OCI-LY7 (cell line): ENCODE results near the gene BRINP2.

Experiments used
- EZH2phosphoT487 ChIP-seq: fragments of 200-600 bp; sonication (generic); IDR thresholded peaks from 2 replicates; pipeline ENCODE4 v1.6.1; 2018; ENCODE audit warnings: low read depth, borderline replicate concordance, mild to moderate bottlenecking, mixed run types, antibody characterized with exemption, low read length, moderate library complexity, mixed read lengths
- TF ChIP-seq, protein P1 (sequence below): fragments of 200-600 bp; sonication (generic); conservative IDR thresholded peaks from 2 replicates; pipeline ENCODE4 v1.5.1; 2014; ENCODE audit warnings: mild to moderate bottlenecking, antibody characterized with exemption, low read length, moderate library complexity, mixed read lengths

DNA sequence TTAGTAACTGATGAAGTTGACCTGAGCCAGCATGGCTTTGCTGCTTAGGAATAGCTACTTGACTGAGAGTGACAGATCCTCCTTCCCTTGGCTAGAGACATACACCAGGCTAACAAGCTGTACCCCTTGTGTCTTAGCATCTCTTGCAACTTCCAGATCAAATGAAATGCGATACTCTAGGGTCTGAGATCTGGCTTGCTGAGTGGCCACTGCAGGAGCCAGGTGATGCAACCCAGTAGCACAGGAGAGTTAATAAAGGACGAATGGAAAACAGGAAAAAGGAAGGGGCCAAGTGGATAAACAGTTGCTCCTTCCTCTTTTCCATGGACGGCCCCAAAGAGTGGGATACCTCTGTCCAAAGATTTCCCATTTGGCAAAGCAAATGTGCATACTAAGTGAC is 44.5 kb upstream of the BRINP2 start:
- TF ChIP-seq, protein P1, sequence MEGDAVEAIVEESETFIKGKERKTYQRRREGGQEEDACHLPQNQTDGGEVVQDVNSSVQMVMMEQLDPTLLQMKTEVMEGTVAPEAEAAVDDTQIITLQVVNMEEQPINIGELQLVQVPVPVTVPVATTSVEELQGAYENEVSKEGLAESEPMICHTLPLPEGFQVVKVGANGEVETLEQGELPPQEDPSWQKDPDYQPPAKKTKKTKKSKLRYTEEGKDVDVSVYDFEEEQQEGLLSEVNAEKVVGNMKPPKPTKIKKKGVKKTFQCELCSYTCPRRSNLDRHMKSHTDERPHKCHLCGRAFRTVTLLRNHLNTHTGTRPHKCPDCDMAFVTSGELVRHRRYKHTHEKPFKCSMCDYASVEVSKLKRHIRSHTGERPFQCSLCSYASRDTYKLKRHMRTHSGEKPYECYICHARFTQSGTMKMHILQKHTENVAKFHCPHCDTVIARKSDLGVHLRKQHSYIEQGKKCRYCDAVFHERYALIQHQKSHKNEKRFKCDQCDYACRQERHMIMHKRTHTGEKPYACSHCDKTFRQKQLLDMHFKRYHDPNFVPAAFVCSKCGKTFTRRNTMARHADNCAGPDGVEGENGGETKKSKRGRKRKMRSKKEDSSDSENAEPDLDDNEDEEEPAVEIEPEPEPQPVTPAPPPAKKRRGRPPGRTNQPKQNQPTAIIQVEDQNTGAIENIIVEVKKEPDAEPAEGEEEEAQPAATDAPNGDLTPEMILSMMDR, result no peak
- no peak for TF ChIP-seq EZH2phosphoT487
